Measurements from ENCODE around the gene CCSER2.

GRCh38 chr10:84397735-84398144, 69.4 kb downstream of the CCSER2 start:
- no peak for TF ChIP-seq CTCF (IDR thresholded peaks at IDR 0.05)
- no peak for TF ChIP-seq POLR2A (IDR thresholded peaks at IDR 0.05)

All from right lobe of liver (tissue), 4 donors.